H1 (cell line): ENCODE data around the gene E2F2. TPM values are rescaled to one million over a fixed set of nuclear protein-coding genes. Genes with fewer than 3 reads are reported as not detected.
A peak's percentile ranks its signal among the peaks of the same experiment; 100 is the strongest.

Experiments used
- CTCF ChIA-PET: fragments of 300-600 bp; sonication (Branson Sonifier 250); formaldehyde crosslinking; loops from one replicate; lab custom pipeline; 2021; ENCODE audit not compliant: partially characterized antibody; lab: Charles Lee
- POLR2A ChIA-PET: fragments of 300-600 bp; sonication (Branson Sonifier 250); formaldehyde crosslinking; loops from one replicate; lab custom pipeline; 2021; ENCODE audit warnings: inconsistent platforms; ENCODE audit not compliant: partially characterized antibody; lab: Charles Lee
- DNase-seq, 2 experiments: peaks; one replicate each; pipeline versions ENCODE4 v3.0.0 to v3.0.0-alpha.2; 2010 to 2022; ENCODE audit warnings: low spot score in 2 of 2, low read depth in 1 of 2, mixed read lengths in 1 of 2
- FAIRE-seq: peaks from 2 replicates; lab custom pipeline; 2011; peaks lifted over from hg19 to GRCh38; lab: Jason Lieb, UNC
- H2AFZ ChIP-seq: 2 replicates; pipeline ENCODE4 v1.8.1; 2012; ENCODE audit warnings: low read length, inconsistent platforms
- H2AK5ac ChIP-seq: 2 replicates; pipeline ENCODE4 v1.6.1; 2013; ENCODE audit warnings: low read depth, low read length
- H2BK120ac ChIP-seq: replicated peaks from 2 replicates; pipeline ENCODE3; 2013; ENCODE audit warnings: low read depth, low read length, inconsistent platforms
- H2BK12ac ChIP-seq: 2 replicates; pipeline ENCODE4 v1.6.1; 2013; ENCODE audit warnings: low read depth, low read length
- H2BK15ac ChIP-seq: 2 replicates; pipeline ENCODE4 v1.6.1; 2013; ENCODE audit warnings: low read length
- H2BK20ac ChIP-seq: 2 replicates; pipeline ENCODE4 v1.6.1; 2013; ENCODE audit warnings: low read length
- H2BK5ac ChIP-seq: 2 replicates; pipeline ENCODE4 v1.6.1; 2013; ENCODE audit warnings: low read depth, low read length
- H3K14ac ChIP-seq: 2 replicates; pipeline ENCODE4 v1.6.1; 2013; ENCODE audit warnings: inconsistent platforms; ENCODE audit not compliant: insufficient read length
- H3K18ac ChIP-seq: 2 replicates; pipeline ENCODE4 v1.6.1; 2013; ENCODE audit warnings: low read length; ENCODE audit errors: extremely low read depth
- H3K23ac ChIP-seq: 2 replicates; pipeline ENCODE4 v1.6.1; 2013; ENCODE audit warnings: inconsistent platforms; ENCODE audit not compliant: insufficient read length
- H3K23me2 ChIP-seq: 2 replicates; pipeline ENCODE4 v1.6.1; 2013; ENCODE audit warnings: low read depth, low read length
- H3K27ac ChIP-seq: 2 replicates; pipeline ENCODE4 v1.6.1; 2011; ENCODE audit warnings: low read depth, low read length, inconsistent platforms
- H3K27me3 ChIP-seq, 4 experiments: replicated peaks in 1 of 4; 1 replicate in 1 of 4; 2 replicates in 3 of 4; pipeline versions ENCODE4 v1.6.1 to v1.8.1; 2011 to 2013; ENCODE audit warnings: low read length in 3 of 4, mild to moderate bottlenecking in 3 of 4, inconsistent platforms in 2 of 4, mixed read lengths in 2 of 4, moderate library complexity in 1 of 4; ENCODE audit not compliant: control insufficient read depth in 3 of 4, insufficient read depth in 3 of 4; ENCODE audit errors: extremely low read depth in 1 of 4
- H3K36me3 ChIP-seq, 4 experiments: 2 replicates each; pipeline versions ENCODE4 v1.6.1 to v1.8.1; 2011 to 2013; ENCODE audit warnings: mild to moderate bottlenecking in 4 of 4, low read length in 3 of 4, moderate library complexity in 2 of 4, control low read depth in 1 of 4, inconsistent platforms in 1 of 4; ENCODE audit not compliant: insufficient read depth in 4 of 4, control insufficient read depth in 2 of 4
- H3K4ac ChIP-seq: replicated peaks from 2 replicates; pipeline ENCODE3; 2013; ENCODE audit warnings: low read length, low read depth, mixed read lengths, inconsistent platforms; ENCODE audit not compliant: insufficient read length
- H3K4me1 ChIP-seq, 4 experiments: replicated peaks in 1 of 4; 1 replicate in 1 of 4; 2 replicates in 3 of 4; pipeline versions ENCODE4 v1.6.1 to v1.8.1; 2011 to 2013; ENCODE audit warnings: low read length in 3 of 4, inconsistent platforms in 2 of 4, mixed read lengths in 1 of 4; ENCODE audit not compliant: insufficient read depth in 4 of 4, control insufficient read depth in 3 of 4
- H3K4me2 ChIP-seq, 2 experiments: 2 replicates each; pipeline versions ENCODE4 v1.6.1 to v1.8.1; 2011 to 2013; ENCODE audit warnings: low read depth in 2 of 2, low read length in 2 of 2, control low read depth in 1 of 2, inconsistent platforms in 1 of 2, mild to moderate bottlenecking in 1 of 2; ENCODE audit not compliant: insufficient read depth in 1 of 2
- H3K4me3 ChIP-seq, 4 experiments: fragments of 200-600, 300-600 bp in 1 of 4; sonication (generic), shearing (Covaris generic), sonication (Bioruptor Twin) in 1 of 4; 2 replicates each; pipeline versions ENCODE4 v1.5.1 to v1.8.1; 2011 to 2016; ENCODE audit warnings: low read length in 4 of 4, low read depth in 3 of 4, control low read depth in 2 of 4, inconsistent platforms in 2 of 4, mild to moderate bottlenecking in 2 of 4, mixed read lengths in 1 of 4, moderate library complexity in 1 of 4; ENCODE audit not compliant: insufficient read depth in 2 of 4; ENCODE audit errors: extremely low read depth in 1 of 4
- H3K56ac ChIP-seq: replicated peaks from 2 replicates; pipeline ENCODE3; 2013; ENCODE audit warnings: low read depth, mild to moderate bottlenecking, mixed read lengths, low read length, inconsistent platforms; ENCODE audit not compliant: insufficient read length
- H3K79me1 ChIP-seq: 2 replicates; pipeline ENCODE4 v1.6.1; 2013; ENCODE audit warnings: low read depth, low read length, control low read depth
- H3K79me2 ChIP-seq, 2 experiments: 2 replicates each; pipeline versions ENCODE4 v1.6.1 to v1.8.1; 2012 to 2013; ENCODE audit warnings: low read length in 2 of 2, mild to moderate bottlenecking in 2 of 2, inconsistent platforms in 1 of 2; ENCODE audit not compliant: insufficient read depth in 2 of 2, control insufficient read depth in 1 of 2
- H3K9ac ChIP-seq, 4 experiments: replicated peaks in 1 of 4; 1 replicate in 1 of 4; 2 replicates in 3 of 4; pipeline versions ENCODE4 v1.6.1 to v1.8.1; 2011 to 2013; ENCODE audit warnings: low read depth in 3 of 4, low read length in 3 of 4, control low read depth in 2 of 4, mild to moderate bottlenecking in 2 of 4, moderate library complexity in 2 of 4, inconsistent platforms in 1 of 4; ENCODE audit errors: extremely low read depth in 1 of 4
- H3K9me3 ChIP-seq, 2 experiments: 2 replicates each; pipeline versions ENCODE4 v1.6.1 to v1.8.1; 2012 to 2013; ENCODE audit warnings: mild to moderate bottlenecking in 2 of 2, moderate library complexity in 2 of 2, control low read depth in 1 of 2, inconsistent platforms in 1 of 2, low read depth in 1 of 2, low read length in 1 of 2, mixed read lengths in 1 of 2; ENCODE audit not compliant: insufficient read depth in 2 of 2
- H4K20me1 ChIP-seq, 2 experiments: replicated peaks in 1 of 2; 2 replicates each; pipeline versions ENCODE3 to v1.8.1; 2011 to 2013; ENCODE audit warnings: inconsistent platforms in 2 of 2, low read length in 2 of 2, mild to moderate bottlenecking in 1 of 2; ENCODE audit not compliant: insufficient read depth in 2 of 2, control insufficient read depth in 1 of 2
- H4K5ac ChIP-seq: 2 replicates; pipeline ENCODE4 v1.6.1; 2013; ENCODE audit warnings: low read length, low read depth, mixed read lengths, inconsistent platforms; ENCODE audit not compliant: insufficient read length
- H4K8ac ChIP-seq: 2 replicates; pipeline ENCODE4 v1.8.0; 2013; ENCODE audit warnings: mild to moderate bottlenecking, moderate library complexity, low read length, inconsistent platforms; ENCODE audit not compliant: insufficient read depth; ENCODE audit errors: extremely low read depth
- H4K91ac ChIP-seq: replicated peaks from 2 replicates; pipeline ENCODE3; 2013; ENCODE audit warnings: low read length, mixed read lengths, inconsistent platforms; ENCODE audit not compliant: insufficient read length
- CEBPB ChIP-seq: IDR thresholded peaks from 2 replicates; pipeline ENCODE4 v1.6.1; 2012; ENCODE audit warnings: low read depth, low read length
- KDM1A ChIP-seq: fragments of 200-600, 300-600 bp; sonication (generic); IDR thresholded peaks from 2 replicates; pipeline ENCODE4 v1.7.1; 2016; ENCODE audit warnings: mild to moderate bottlenecking, low read length, borderline replicate concordance
- POLR2A ChIP-seq, 2 experiments: IDR thresholded peaks; 1 replicate in 1 of 2; 2 replicates in 1 of 2; pipeline ENCODE4 v1.6.1; 2011; ENCODE audit warnings: low read depth in 2 of 2, low read length in 2 of 2, mild to moderate bottlenecking in 2 of 2; ENCODE audit errors: control extremely low read depth in 1 of 2
- RAD21 ChIP-seq, 2 experiments: IDR thresholded peaks in 1 of 2; conservative IDR thresholded peaks in 1 of 2; 2 replicates each; pipeline ENCODE4 v1.6.1; 2011; ENCODE audit warnings: low read depth in 2 of 2, low read length in 2 of 2, improper control_type of control experiment in 1 of 2, inconsistent platforms in 1 of 2, mild to moderate bottlenecking in 1 of 2, moderate library complexity in 1 of 2
- YY1 ChIP-seq: IDR thresholded peaks from 2 replicates; pipeline ENCODE4 v1.6.1; 2011; ENCODE audit warnings: low read depth, mild to moderate bottlenecking, low read length
- WGBS, 2 experiments: shearing (Covaris generic) in 1 of 2; methylation state at CpG; one replicate each; pipeline versions ENCODE4 v1.1.6 to v1.1.7; 2013 to 2015; ENCODE audit warnings: low lambda C conversion rate in 2 of 2, mixed read lengths in 2 of 2, inconsistent platforms in 1 of 2, low coverage in 1 of 2, missing lambda C conversion rate in 1 of 2; ENCODE audit not compliant: insufficient replicate concordance in 2 of 2, insufficient coverage in 1 of 2, insufficient read length in 1 of 2; ENCODE audit errors: extremely low coverage in 1 of 2, missing lambda C conversion rate in 1 of 2; 5-methylcytosine and 5-hydroxymethylcytosine counted together
- polyA plus RNA-seq, 7 experiments: library from polyadenylated mRNA; depleted of rRNA in 3 of 7; stranded (reverse) in 5 of 7; unstranded in 2 of 7; fragments of >200 nt in 5 of 7; fragments of 200-250 nt in 2 of 7; gene quantifications; 1 replicate in 5 of 7; 2 replicates in 1 of 7; 4 replicates in 1 of 7; pipeline versions ENCODE4 v1.2.1 to v1.2.3, GENCODE V29; 2011 to 2013; ENCODE audit warnings: missing spikeins in 2 of 7, mixed read lengths in 2 of 7
- total RNA-seq: library from RNA; stranded (reverse); fragmentation: NEBNext Ultra II Directional; extraction: Animal tissue kit (Norgen Biotek cat#: 25700); gene quantifications from 2 replicates; pipeline ENCODE4 v1.2.1, GENCODE V29; 2021

Gene E2F2
- total and polyA plus RNA-seq, 2 of the 8 experiments (the other 6 are each of a cell fraction or from before 2014, with no cell fraction given) = 1.8 to 7.0 TPM

GRCh38 chr1:23546897-23547584, 16.0 kb upstream of the E2F2 start:
- Histone ChIP-seq H3K23ac (no peak overlapping the region), H3K79me1 (no peaks in the 10 kb centered on the region), H3K4ac (no peak overlapping the region), H4K91ac (no peak overlapping the region), H3K27ac (no peak overlapping the region), H3K27me3 (no peaks in the 10 kb centered on the region; a peak in 2 of 7 replicates), H3K9ac (no peak overlapping the region), H4K20me1 (no peaks in the 10 kb centered on the region), H2BK120ac (no peak overlapping the region), H3K9me3 (no peaks in the 10 kb centered on the region), H3K14ac (no peak overlapping the region), H2BK12ac (no peak overlapping the region), H4K8ac (no peak overlapping the region), H3K79me2 (no peaks in the 10 kb centered on the region), H3K36me3 (no peaks in the 10 kb centered on the region), H3K4me1 (peaks cover 0 to 8% (median 4%) of the 10 kb centered on the region in 4 experiments; a peak in 4 of 7 replicates), H2BK5ac (peak overlapping the region; percentile 13; the same call in 1 of the 2 replicates), H3K18ac (no peak overlapping the region), H3K4me3 (no peak overlapping the region), H3K23me2 (no peaks in the 10 kb centered on the region), H2AK5ac (no peak overlapping the region), H2AFZ (no peak overlapping the region), H3K4me2 (no peak overlapping the region), H4K5ac (no peak overlapping the region)
- CTCF ChIA-PET = interaction anchor here (0.6 to 21.9 kb wide), 9 partner anchors 11 to 121 kb away, joined by 3 to 706 read pairs (median 5); partner anchors contain the start of gene ID3
- POLR2A ChIA-PET = interaction anchor here (5.3 kb wide), 1 partner anchor 10 kb away, joined by 51 read pairs; the partner anchor contains the start of gene ID3
- no peak for FAIRE-seq
- WGBS, 2 experiments = 94% methylated on average over 8 of the region's 8 CpGs; no CpG with 5 or more reads in 1 of the 2 experiments
- TF ChIP-seq KDM1A (0 out of 2 replicates have a peak, but pooled peaks have one; percentile 47), RAD21 (IDR thresholded peaks at IDR 0.05 in 1 of 2, conservative IDR thresholded peaks at IDR 0.05 in 1 of 2; ENCODE audit: low read depth in 2 of 2, low read length in 2 of 2) (no peak), YY1 (no peak), CEBPB (no peak), POLR2A (IDR thresholded peaks at IDR 0.05; ENCODE audit: control extremely low read depth in 1 of 2, low read depth in 2 of 2, low read length in 2 of 2) (no peak)
- TF ChIP-seq, all 59 proteins: peak for 1
- DNase-seq = no peak
- Histone ChIP-seq H3K56ac (no peak overlapping the region), H2BK20ac (no peak overlapping the region), H2BK15ac (peak overlapping the region; percentile 63; the same call in 1 of the 2 replicates)
